HG02970 (cell line): Measurements from ENCODE around the gene EDN3.

Source experiments
- ATAC-seq: cut with Tn5 transposase; IDR thresholded peaks from one replicate; pipeline ENCODE4 v1.9.1; 2021; ENCODE audit warnings: mild to moderate bottlenecking, moderate library complexity, moderate number of reproducible peaks; ENCODE audit not compliant: unreplicated experiment, low FRiP score

Gene EDN3

GRCh38 chr20:59360934-59361333, 60.5 kb downstream of the EDN3 start:
- ATAC-seq = no peak

- no peak for ATAC-seq
Observed at GRCh38 chr20:59361411-59361810, 61.0 kb downstream of the EDN3 start.

- no peak for ATAC-seq
Observed at GRCh38 chr20:59363101-59363500, 62.7 kb downstream of the EDN3 start.

- ATAC-seq = no peak
Observed at GRCh38 chr20:59364611-59365010, 64.2 kb downstream of the EDN3 start.

- no peak for ATAC-seq
Observed at GRCh38 chr20:59365611-59366285, 65.3 kb downstream of the EDN3 start.

- no peak for ATAC-seq
Observed at GRCh38 chr20:59371431-59371830, 71.0 kb downstream of the EDN3 start.

GRCh38 chr20:59374261-59374660, 73.8 kb downstream of the EDN3 start:
- no peak for ATAC-seq

GRCh38 chr20:59375541-59375940, 75.1 kb downstream of the EDN3 start:
- no peak for ATAC-seq
